GM12874 (cell line): ENCODE measurements around the gene LDB2.

Experiments
- TF ChIP-seq, protein P1 (sequence below): IDR thresholded peaks from 2 replicates; pipeline ENCODE4 v1.5.1; 2011; ENCODE audit warnings: low read depth, mild to moderate bottlenecking, control low read depth, low read length, moderate library complexity; ENCODE audit not compliant: insufficient read depth

LDB2 gene

DNA sequence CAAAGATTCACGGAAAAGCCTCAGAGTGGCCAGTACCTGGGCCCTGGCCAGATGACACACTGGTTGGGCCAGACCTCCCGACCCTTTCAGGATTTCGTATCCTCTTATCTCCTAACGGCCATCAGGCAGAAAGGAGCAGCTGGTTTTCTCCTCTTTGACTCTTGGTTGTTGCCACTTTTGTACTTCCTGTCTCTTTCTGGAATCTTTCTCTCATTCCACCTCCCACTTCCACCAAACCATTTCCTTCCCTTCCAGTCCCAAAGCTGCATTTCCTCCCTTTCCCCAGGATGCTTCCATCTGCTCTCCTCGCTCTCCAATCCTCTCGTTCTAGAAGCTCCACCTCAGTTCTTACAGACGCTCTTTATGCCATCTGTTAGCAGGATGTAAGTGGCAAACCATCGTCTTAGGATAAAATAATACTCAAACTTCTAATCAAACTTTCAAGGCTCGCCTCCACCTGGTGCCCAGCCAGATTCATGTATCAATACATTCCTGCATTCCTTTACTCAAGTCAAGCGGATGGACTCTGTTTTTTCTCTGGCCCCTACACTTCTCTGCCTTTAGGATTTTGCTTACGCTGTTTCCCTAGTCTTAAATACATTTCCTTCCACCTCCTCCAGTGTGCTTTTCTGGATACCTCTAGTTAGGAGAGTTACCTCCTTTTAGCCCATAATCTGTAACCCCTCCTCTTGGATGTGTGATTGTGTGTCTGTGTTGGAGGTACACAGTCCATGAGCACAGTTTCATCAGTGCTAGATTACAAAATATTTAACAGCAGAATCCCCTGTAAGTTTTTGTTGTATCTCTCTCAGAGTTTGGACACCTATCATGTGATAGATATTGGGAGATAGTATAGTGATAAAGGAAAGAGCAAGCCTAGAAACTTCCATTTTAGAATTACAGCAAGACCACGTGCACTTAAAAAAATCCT, 70.4 kb downstream of the LDB2 start:
- TF ChIP-seq, protein P1, sequence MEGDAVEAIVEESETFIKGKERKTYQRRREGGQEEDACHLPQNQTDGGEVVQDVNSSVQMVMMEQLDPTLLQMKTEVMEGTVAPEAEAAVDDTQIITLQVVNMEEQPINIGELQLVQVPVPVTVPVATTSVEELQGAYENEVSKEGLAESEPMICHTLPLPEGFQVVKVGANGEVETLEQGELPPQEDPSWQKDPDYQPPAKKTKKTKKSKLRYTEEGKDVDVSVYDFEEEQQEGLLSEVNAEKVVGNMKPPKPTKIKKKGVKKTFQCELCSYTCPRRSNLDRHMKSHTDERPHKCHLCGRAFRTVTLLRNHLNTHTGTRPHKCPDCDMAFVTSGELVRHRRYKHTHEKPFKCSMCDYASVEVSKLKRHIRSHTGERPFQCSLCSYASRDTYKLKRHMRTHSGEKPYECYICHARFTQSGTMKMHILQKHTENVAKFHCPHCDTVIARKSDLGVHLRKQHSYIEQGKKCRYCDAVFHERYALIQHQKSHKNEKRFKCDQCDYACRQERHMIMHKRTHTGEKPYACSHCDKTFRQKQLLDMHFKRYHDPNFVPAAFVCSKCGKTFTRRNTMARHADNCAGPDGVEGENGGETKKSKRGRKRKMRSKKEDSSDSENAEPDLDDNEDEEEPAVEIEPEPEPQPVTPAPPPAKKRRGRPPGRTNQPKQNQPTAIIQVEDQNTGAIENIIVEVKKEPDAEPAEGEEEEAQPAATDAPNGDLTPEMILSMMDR = no peak

- TF ChIP-seq, protein P1 = no peak
Observed at GRCh38 chr4:16827045-16827444, 71.4 kb downstream of the LDB2 start.

GRCh38 chr4:16826406-16826910, 72.0 kb downstream of the LDB2 start:
- TF ChIP-seq, protein P1 = no peak

DNA sequence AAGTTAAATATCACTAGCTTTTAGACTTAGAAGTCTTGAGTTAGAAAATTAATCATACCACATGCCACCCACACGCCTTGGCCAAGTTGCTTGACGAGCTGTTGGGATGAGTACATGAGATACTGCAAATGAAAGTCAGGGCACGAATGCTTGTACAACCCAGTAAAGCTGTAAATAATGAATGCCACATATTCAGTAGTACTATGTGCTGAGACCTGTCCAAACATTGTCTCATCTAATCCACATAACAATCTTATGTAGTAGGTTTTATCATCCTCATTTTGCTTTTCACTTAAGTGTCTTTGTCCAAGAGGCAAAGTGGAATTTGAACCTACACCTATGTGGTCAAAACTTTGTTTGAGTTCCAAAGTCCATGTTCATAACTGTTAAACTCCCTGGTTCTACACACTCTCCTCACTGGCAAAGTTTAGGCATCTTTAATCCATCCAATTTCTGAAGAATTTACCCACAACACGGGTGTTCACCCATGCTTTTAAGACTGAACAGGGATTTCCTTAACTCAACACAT, 74.1 kb downstream of the LDB2 start:
- TF ChIP-seq, protein P1 = no peak

DNA sequence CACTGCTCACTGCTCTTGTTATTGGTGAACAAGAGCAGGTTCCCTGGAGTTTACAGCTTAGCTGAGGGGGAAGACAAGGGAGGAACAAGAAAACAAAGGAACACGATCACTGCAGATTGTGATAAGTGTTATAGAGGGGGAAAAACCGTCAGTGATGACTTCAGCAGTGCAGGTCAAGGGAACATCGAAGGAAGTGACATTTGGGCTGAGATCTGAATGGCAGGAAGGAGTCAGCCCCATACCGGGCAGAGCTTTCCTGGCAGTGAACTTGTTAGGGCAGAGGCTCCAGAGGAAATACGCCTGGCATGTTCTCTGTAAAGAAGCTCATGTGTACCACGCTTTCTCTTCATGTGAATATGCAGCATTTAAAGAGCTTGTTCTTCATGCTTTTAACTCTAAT, 78.1 kb downstream of the LDB2 start:
- TF ChIP-seq, protein P1 = no peak

- TF ChIP-seq, protein P1 = no peak
Observed at GRCh38 chr4:16819652-16820051, 78.8 kb downstream of the LDB2 start.

- TF ChIP-seq, protein P1 = no peak
Observed at GRCh38 chr4:16818005-16818404, 80.4 kb downstream of the LDB2 start.
